ENCODE data around the gene AQP2. TPM values are rescaled to one million over a fixed set of nuclear protein-coding genes. Genes with fewer than 3 reads are reported as not detected.

Gene AQP2
- total and polyA plus RNA-seq, 2 donors (not counting 1 experiment from before 2014, with no cell fraction given): not detected

DNA sequence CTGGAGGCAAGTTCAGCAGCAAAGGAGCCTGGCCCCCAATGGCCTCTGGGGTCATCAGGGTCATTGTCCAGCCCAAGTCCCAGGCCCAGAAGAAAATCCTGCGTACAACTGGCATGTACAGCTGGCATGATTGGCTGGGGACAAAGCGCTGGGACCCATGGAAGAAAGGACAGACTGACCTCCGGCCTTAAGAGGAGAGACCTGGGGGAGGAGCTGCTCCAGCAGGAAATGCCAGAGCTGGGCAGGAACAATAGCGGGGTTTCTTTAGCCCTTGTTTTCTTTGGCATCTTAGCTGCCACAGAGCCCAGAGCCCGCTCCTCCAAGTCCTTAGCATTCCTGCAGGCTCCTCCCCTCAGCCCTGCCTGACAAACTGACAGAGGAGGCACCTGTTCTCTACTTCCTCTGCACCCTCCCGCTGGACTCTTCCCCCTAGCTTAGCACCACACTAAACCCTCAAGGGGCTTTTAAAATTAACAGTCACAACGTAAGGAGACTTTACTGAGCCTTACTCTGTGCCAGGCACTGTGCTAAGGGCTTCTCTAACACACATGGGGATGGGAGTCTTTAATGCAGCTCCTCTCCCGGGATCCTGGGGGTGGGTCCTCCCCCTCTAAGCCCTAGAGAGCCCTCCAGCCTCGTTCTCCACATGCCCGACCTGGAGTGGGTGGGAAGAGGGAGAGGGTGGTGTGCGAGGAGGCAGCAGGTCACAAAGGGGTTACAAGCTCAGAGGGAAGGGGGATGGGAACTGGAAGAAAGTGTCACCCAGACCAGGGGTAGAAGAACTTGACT lies 9.3 kb downstream of the AQP2 start:
- H3K27me3 ChIP-seq (replicated peaks in 1 of 4; ENCODE audit: control extremely low read depth in 1 of 4, control insufficient read depth in 3 of 4, insufficient read depth in 4 of 4, low read length in 3 of 4): peaks cover 0 to 71% (median 21%) of the 10 kb centered on the region in 4 experiments
- DNase-seq (no peak), ATAC-seq (ENCODE audit: low read depth) (no peak)
- TF ChIP-seq, protein P1, sequence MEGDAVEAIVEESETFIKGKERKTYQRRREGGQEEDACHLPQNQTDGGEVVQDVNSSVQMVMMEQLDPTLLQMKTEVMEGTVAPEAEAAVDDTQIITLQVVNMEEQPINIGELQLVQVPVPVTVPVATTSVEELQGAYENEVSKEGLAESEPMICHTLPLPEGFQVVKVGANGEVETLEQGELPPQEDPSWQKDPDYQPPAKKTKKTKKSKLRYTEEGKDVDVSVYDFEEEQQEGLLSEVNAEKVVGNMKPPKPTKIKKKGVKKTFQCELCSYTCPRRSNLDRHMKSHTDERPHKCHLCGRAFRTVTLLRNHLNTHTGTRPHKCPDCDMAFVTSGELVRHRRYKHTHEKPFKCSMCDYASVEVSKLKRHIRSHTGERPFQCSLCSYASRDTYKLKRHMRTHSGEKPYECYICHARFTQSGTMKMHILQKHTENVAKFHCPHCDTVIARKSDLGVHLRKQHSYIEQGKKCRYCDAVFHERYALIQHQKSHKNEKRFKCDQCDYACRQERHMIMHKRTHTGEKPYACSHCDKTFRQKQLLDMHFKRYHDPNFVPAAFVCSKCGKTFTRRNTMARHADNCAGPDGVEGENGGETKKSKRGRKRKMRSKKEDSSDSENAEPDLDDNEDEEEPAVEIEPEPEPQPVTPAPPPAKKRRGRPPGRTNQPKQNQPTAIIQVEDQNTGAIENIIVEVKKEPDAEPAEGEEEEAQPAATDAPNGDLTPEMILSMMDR (IDR thresholded peaks at IDR 0.05): no peak
- TF ChIP-seq EZH2 (IDR thresholded peaks at IDR 0.05; ENCODE audit: borderline replicate concordance, insufficient read depth, low read depth, low read length, poor library complexity, severe bottlenecking): no peak
- H3K79me2 ChIP-seq (ENCODE audit: control insufficient read depth, insufficient read depth, low read length): no peaks in the 10 kb centered on the region
- POLR2A ChIA-PET: no interaction called here
- peaks cover 0 to 2% (median 0%) of the 10 kb centered on the region in 3 donors for H3K9me3 ChIP-seq (ENCODE audit: control extremely low read depth in 1 of 3, control insufficient read depth in 2 of 3, insufficient read depth in 1 of 3, low read length in 2 of 3)
- no peak overlapping the region for H3K4me2 ChIP-seq (replicated peaks; ENCODE audit: low read depth, low read length, poor library complexity, severe bottlenecking)
- no peaks in the 10 kb centered on the region for H3K36me3 ChIP-seq (replicated peaks in 1 of 2; ENCODE audit: control extremely low read depth in 1 of 2, control insufficient read depth in 1 of 2, extremely low read depth in 1 of 2, insufficient read depth in 2 of 2, low read length in 1 of 2)
- peaks cover 71% of the 10 kb centered on the region for H3K27me3 Mint-ChIP-seq
- intact Hi-C loops (cut with micrococcal nuclease): no loop called here
- WGBS (ENCODE audit: insufficient coverage): 18% methylated on average over 8 of the region's 11 CpGs
- H3K4me1 ChIP-seq (ENCODE audit: control insufficient read depth in 2 of 2, insufficient read depth in 2 of 2, low read length in 2 of 2): peaks cover 11 to 16% of the 10 kb centered on the region in 2 donors
- no peak overlapping the region for H3K27ac ChIP-seq (ENCODE audit: low read length in 2 of 2)
- no peak overlapping the region for H2AFZ ChIP-seq (ENCODE audit: insufficient read depth, low read depth, low read length, poor library complexity, severe bottlenecking)
- CTCF ChIA-PET: interaction anchor here (1.2 to 3.0 kb wide), 3 partner anchors 7 to 96 kb away, joined by 3 to 17 read pairs (median 4); no protein-coding TSS in a partner anchor
- no peaks in the 10 kb centered on the region for H3K9me3 Mint-ChIP-seq (ENCODE audit: insufficient read depth)
- H3K9ac ChIP-seq (ENCODE audit: low read length): no peak overlapping the region
- no peaks in the 10 kb centered on the region for H4K20me1 ChIP-seq (ENCODE audit: control insufficient read depth, insufficient read depth, low read length, poor library complexity, severe bottlenecking)
- H3K4me1 Mint-ChIP-seq: peaks cover 9% of the 10 kb centered on the region
- H3K27ac Mint-ChIP-seq: no peak overlapping the region
- peak overlapping the region; percentile 56 for H3K4me3 Mint-ChIP-seq
- H3K4me3 ChIP-seq (ENCODE audit: control extremely low read depth in 1 of 5, extremely low read depth in 1 of 5, insufficient read depth in 1 of 5, low read depth in 2 of 5, low read length in 4 of 5): no peak overlapping the region

DNA sequence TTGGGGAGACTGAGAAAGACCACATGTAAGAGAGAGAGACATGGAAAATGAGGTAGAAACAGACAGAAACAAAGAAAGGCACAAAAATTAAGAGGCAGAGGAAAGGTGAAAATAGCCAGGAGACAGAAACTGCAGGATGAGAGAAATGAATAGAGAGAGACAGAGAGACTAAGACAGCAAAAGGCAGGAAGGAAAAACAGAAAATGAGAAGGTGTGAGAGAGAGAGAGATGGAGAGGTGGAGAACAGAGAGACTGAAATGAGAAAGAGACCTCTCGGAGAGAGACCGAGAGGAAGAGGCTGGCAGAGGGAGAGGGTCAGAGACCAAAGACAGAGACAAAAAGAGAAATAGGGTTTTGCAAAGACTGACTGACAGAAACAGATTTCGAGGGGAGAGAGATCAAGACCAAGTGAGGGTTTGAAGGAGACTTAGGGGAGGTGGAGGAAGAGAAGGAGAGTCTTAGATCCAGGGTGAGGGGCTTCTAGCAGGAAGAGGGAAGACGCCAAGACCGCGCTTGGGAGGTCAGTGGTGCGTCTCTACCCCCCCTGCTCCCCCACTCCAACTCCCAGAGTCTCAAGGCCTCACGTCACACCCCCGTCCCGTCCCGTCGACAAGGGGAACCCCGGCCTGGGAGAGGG lies 10.1 kb downstream of the AQP2 start:
- H3K4me3 ChIP-seq (ENCODE audit: control extremely low read depth in 1 of 5, extremely low read depth in 1 of 5, insufficient read depth in 1 of 5, low read depth in 2 of 5, low read length in 4 of 5): no peak overlapping the region
- peak; percentile 2 for TF ChIP-seq EZH2 (IDR thresholded peaks at IDR 0.05; ENCODE audit: borderline replicate concordance, insufficient read depth, low read depth, low read length, poor library complexity, severe bottlenecking)
- TF ChIP-seq, protein P1 (IDR thresholded peaks at IDR 0.05): no peak
- H2AFZ ChIP-seq (ENCODE audit: insufficient read depth, low read depth, low read length, poor library complexity, severe bottlenecking): peak overlapping the region; percentile 16
- H3K27ac ChIP-seq (ENCODE audit: low read length in 2 of 2): no peak overlapping the region
- ChIA-PET CTCF (no interaction called here), POLR2A (no interaction called here)
- 30% methylated on average over 9 of the region's 13 CpGs for WGBS (ENCODE audit: insufficient coverage)
- no peaks in the 10 kb centered on the region for H3K36me3 ChIP-seq (replicated peaks in 1 of 2; ENCODE audit: control extremely low read depth in 1 of 2, control insufficient read depth in 1 of 2, extremely low read depth in 1 of 2, insufficient read depth in 2 of 2, low read length in 1 of 2)
- Mint-ChIP-seq H3K9me3 (ENCODE audit: insufficient read depth) (no peaks in the 10 kb centered on the region), H3K27me3 (peaks cover 74% of the 10 kb centered on the region), H3K27ac (no peak overlapping the region), H3K4me1 (peaks cover 7% of the 10 kb centered on the region), H3K4me3 (peak overlapping the region; percentile 56)
- no peak overlapping the region for H3K9ac ChIP-seq (ENCODE audit: low read length)
- H4K20me1 ChIP-seq (ENCODE audit: control insufficient read depth, insufficient read depth, low read length, poor library complexity, severe bottlenecking): no peaks in the 10 kb centered on the region
- H3K4me2 ChIP-seq (replicated peaks; ENCODE audit: low read depth, low read length, poor library complexity, severe bottlenecking): peak overlapping the region; percentile 68
- no peaks in the 10 kb centered on the region for H3K79me2 ChIP-seq (ENCODE audit: control insufficient read depth, insufficient read depth, low read length)
- intact Hi-C loops (cut with micrococcal nuclease): no loop called here
- H3K27me3 ChIP-seq (replicated peaks in 1 of 4; ENCODE audit: control extremely low read depth in 1 of 4, control insufficient read depth in 3 of 4, insufficient read depth in 4 of 4, low read length in 3 of 4): peaks cover 0 to 65% (median 19%) of the 10 kb centered on the region in 4 experiments
- DNase-seq: no peak
- no peak for ATAC-seq (ENCODE audit: low read depth)
- peaks cover 8 to 16% of the 10 kb centered on the region in 2 donors for H3K4me1 ChIP-seq (ENCODE audit: control insufficient read depth in 2 of 2, insufficient read depth in 2 of 2, low read length in 2 of 2)
- peaks cover 0 to 2% (median 0%) of the 10 kb centered on the region in 3 donors for H3K9me3 ChIP-seq (ENCODE audit: control extremely low read depth in 1 of 3, control insufficient read depth in 2 of 3, insufficient read depth in 1 of 3, low read length in 2 of 3)
